HG03175 (cell line): ENCODE data around the gene ZNF280B.
"Not testable (repeated sequence)": the region's sequence is repeated elsewhere in the genome, so short reads cannot be mapped to it uniquely, and the experiment has no call there.

Experiments used
- ATAC-seq: cut with Tn5 transposase; IDR thresholded peaks from one replicate; pipeline ENCODE4 v1.9.1; 2021; ENCODE audit warnings: mild to moderate bottlenecking, moderate library complexity; ENCODE audit not compliant: unreplicated experiment

The ZNF280B gene

GRCh38 chr22:22510833-22511232 is 2.3 kb upstream of the ZNF280B start:
- ATAC-seq = not testable (repeated sequence)

GRCh38 chr22:22509912-22510311 is 1.4 kb upstream of the ZNF280B start:
- not testable (repeated sequence) for ATAC-seq

GRCh38 chr22:22507743-22508273 is 734 bp downstream of the ZNF280B start:
- ATAC-seq = no peak

GRCh38 chr22:22506736-22507135 is 1.8 kb downstream of the ZNF280B start:
- no peak for ATAC-seq

GRCh38 chr22:22498267-22498666 is 10.3 kb downstream of the ZNF280B start:
- no peak for ATAC-seq

- not testable (repeated sequence) for ATAC-seq
These were observed 17.0 kb downstream of the ZNF280B start for GRCh38 chr22:22491589-22491988.

- ATAC-seq = no peak
These were observed 19.8 kb downstream of the ZNF280B start for GRCh38 chr22:22488736-22489135.

- no peak for ATAC-seq
These were observed 20.5 kb downstream of the ZNF280B start for GRCh38 chr22:22487869-22488597.

- ATAC-seq = no peak
These were observed 21.5 kb downstream of the ZNF280B start for GRCh38 chr22:22487059-22487458.

- ATAC-seq = no peak
These were observed 22.2 kb downstream of the ZNF280B start for GRCh38 chr22:22486132-22486899.

- ATAC-seq = no peak
These were observed 23.0 kb downstream of the ZNF280B start for GRCh38 chr22:22485524-22485923.

GRCh38 chr22:22484023-22484422 is 24.5 kb downstream of the ZNF280B start:
- ATAC-seq = no peak

- no peak for ATAC-seq
These were observed 27.6 kb downstream of the ZNF280B start for GRCh38 chr22:22480940-22481339.

GRCh38 chr22:22479999-22480532 is 28.5 kb downstream of the ZNF280B start:
- ATAC-seq = no peak

- ATAC-seq = no peak
These were observed 29.4 kb downstream of the ZNF280B start for GRCh38 chr22:22479116-22479515.

- no peak for ATAC-seq
These were observed 30.1 kb downstream of the ZNF280B start for GRCh38 chr22:22478470-22478869.

- ATAC-seq = no peak
These were observed 33.8 kb downstream of the ZNF280B start for GRCh38 chr22:22474733-22475132.

- ATAC-seq = not testable (repeated sequence)
These were observed 37.4 kb downstream of the ZNF280B start for GRCh38 chr22:22471104-22471503.

GRCh38 chr22:22469527-22469926 is 39.0 kb downstream of the ZNF280B start:
- ATAC-seq = no peak

- ATAC-seq = not testable (repeated sequence)
These were observed 39.6 kb downstream of the ZNF280B start for GRCh38 chr22:22468794-22469469.

GRCh38 chr22:22467112-22467511 is 41.4 kb downstream of the ZNF280B start:
- ATAC-seq = no peak
